ENCODE measurements around the gene KCNQ1OT1.

- TF ChIP-seq CTCF (IDR thresholded peaks at IDR 0.05), result no peak
- no peak for TF ChIP-seq POLR2A (IDR thresholded peaks at IDR 0.05)
Observed at GRCh38 chr11:2586087-2586792, 113.6 kb downstream of the KCNQ1OT1 start.

Measured in adrenal gland (tissue), 5 donors.